ENCODE results near the gene TRPC6.

GRCh38 chr11:101435408-101435973 is 148.3 kb downstream of the TRPC6 start:
- no peak for TF ChIP-seq CTCF (IDR thresholded peaks at IDR 0.05)
- TF ChIP-seq POLR2A (IDR thresholded peaks at IDR 0.05): no peak

All from right lobe of liver (tissue), 4 donors.